ENCODE results near the gene FSTL3.
"Not testable (repeated sequence)": the region's sequence is repeated elsewhere in the genome, so short reads cannot be mapped to it uniquely, and the experiment has no call there.

FSTL3 gene

DNA sequence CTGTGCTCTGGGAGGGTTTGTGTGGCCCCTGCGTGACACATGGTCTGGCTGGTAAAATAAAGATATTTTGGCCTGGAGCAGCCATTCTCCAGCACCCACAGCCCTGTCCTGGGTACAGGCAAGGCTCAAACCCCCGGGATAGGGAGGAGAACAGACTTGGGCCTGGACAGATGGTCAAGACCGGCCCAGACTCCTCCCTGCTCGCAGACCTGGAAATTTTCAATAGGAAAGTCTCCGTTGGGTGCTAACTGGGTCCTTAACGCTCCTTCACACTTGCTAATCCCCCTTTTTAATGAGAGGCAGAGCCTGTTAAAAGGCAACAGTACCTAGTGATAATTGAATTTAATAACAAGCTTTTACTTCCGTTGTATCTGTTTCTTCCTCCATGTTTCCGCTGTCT, 35.1 kb downstream of the FSTL3 start:
- DNase-seq (ENCODE audit: low read depth): no peak

DNA sequence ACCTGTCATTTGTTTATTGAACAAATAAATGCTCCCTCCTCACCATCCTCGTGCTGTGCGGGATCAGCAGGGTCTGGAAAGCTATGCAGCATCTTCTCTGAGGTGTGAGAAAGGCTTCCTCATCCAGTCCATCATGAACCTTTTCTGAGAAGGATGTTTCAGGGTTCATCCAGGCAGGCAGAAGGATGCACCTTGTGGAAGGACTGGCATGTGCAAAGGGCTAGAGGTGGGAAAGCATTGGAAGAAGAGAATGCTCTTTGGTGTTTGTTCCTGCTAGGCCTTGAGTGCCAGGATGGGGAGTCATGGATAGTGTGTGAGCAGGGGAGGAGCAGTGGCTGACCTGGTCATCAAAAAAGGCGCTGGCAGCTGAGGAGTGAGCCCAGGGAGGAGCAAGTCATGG, 39.2 kb downstream of the FSTL3 start:
- DNase-seq (ENCODE audit: low read depth): no peak

DNA sequence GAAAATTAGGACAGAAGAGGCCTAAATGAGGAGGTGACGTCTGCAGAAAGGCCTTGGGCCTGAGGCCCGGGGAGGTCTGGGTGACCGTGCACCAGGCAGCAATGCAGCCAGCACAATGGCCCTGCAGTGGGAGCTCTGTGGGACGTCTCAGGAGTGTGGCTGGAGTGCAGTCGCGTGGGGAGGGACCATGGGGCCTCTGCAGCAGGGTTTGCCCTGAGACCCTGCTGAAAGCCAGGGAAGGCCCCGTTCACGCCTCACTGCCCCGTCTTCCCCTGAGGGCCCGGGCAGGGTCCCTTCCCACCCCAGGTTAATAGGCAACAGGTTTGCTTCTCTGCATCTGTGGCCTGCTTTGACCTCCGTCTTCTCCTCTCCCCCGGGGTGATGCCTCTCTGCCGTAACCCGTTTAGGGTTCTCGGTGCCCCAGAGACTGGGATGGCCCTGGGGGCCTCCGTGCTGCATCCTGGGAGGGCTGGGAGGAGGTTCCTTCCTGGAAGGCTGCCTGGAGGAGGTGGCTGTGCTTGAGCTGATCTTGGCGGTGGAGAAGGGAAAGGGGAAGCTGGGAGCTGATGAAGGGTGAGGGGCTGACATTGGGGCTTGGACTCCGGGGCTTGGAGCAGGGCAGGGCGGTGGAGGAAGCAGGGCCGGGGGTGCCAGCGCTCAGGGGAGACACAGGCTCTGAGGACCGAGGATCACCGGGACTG, 42.2 kb downstream of the FSTL3 start:
- DNase-seq (ENCODE audit: low read depth): no peak

DNA sequence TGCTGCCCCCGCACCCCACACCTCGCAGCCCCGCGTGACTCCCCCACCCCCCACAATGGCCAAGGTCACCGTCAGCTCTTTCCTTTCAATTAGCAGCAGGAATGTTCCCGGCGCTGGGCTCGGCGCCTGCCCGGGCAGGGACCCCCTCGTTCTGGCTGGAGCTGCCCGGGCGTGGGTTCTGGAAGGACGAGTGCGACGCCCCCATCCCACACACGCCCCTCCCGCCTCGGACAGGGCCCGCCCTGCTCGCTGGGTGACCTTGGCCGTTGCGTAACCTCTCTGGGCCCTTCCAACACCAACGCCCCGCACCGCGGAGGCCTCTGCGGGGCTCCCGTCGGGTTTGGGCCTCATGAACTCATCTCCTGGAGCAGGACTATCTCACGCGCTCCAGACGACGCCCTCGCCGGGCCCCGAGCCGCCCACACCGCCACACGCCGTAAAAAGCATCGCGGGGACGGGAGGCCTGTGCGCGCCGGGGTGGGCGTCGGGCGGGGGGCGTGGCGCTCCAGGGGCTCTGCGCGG, 42.9 kb downstream of the FSTL3 start:
- DNase-seq (ENCODE audit: low read depth): no peak

DNA sequence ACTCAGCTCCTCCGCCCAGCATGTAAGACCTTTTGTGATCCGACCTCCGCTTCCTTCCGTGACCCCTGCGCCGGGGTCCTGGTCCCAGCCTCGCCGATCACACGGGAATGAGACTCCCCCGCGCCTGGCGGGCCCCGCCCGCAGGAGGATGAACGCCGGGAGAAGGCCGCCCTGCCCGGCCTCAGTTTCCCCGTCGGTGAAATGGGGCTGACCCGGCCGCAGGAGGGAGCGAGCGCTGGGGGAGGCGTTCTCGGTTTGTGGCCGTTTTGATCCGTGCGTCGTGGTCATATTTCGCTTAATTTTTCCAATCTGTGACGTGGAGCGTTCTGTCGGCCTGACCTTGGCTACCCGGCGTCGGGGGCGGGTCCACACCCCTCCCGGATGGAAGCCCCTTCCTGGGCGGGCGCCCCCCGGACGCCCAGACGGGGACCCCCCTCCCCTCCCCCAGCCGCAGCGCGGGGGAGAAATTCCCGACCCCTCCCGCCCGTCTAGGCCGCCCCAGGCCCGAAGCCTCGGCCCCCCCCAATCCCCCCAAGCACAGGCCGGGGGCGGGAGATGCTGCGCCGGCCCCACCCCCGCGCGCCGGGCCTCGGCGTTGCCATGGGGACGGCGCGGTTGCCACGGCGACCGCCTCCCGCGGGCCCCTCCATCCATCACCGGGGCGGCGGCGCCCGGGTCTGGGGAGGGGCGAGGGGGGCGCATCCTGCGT, 43.6 kb downstream of the FSTL3 start:
- no peak for DNase-seq (ENCODE audit: low read depth)

DNA sequence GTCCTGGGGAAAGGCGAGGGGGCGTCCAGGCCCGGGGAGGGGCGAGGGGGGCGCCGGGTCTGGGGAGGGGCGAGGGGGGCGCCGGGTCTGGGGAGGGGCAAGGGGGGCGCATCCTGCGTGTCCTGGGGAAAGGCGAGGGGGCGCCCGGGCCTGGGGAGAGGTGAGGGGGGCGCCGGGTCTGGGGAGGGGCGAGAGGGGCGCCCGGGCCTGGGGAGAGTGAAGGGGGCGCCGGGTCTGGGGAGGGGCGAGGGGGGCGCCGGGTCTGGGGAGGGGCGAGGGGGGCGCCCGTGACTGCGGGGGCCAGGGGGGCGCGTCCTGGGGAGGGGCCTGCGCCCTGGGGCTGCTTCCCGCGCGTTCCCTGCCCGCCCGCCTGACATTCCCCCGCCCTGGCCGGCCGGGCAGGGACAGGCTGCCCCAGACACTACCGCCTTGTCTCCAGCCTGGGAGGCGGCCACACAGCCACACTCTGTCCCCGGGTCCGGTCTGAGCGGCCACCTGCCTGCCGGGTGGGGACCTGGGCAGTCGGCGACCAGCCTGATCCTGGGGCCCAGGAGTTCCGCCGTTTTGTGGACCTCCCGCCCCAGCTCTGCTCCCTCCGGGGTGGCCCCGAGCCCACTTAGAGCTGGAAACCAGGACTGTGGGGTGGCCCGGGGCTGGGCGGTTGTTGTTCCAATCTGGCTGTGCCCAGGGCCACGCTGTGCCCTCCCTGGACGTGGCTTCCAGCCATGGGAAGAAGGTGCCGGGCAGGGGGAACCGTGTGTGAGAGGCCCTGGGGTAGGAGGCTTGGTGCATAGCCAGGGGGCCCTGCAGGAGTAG, 44.4 kb downstream of the FSTL3 start:
- no peak for DNase-seq (ENCODE audit: low read depth)

DNA sequence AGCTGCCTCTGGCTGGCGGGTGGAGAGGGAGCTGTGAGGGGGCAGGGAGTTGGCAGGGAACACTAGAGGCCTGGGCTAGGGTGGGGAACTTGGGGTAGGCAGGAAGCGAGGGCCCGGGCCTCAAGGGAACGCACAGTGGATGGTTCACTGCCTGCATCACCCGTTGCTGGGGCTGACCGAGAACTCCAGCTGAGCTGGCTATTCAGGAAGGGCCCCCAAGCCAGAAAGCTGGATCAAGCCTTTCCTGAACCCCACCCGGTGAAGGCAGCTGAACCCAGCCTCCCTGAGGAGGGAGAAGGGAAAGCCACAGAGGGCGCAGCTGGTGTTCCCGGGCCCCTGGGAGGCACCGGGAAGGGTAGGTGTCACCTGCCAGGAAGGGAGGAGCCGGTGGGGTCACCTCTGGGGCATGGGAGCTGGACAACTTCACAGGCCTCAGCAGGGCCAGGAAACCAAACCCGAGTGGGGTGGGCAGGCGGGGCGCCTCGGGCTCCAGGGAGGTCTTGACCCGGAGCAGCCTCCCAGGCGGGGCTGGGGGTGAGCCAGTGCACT, 46.4 kb downstream of the FSTL3 start:
- DNase-seq (ENCODE audit: low read depth): no peak

DNA sequence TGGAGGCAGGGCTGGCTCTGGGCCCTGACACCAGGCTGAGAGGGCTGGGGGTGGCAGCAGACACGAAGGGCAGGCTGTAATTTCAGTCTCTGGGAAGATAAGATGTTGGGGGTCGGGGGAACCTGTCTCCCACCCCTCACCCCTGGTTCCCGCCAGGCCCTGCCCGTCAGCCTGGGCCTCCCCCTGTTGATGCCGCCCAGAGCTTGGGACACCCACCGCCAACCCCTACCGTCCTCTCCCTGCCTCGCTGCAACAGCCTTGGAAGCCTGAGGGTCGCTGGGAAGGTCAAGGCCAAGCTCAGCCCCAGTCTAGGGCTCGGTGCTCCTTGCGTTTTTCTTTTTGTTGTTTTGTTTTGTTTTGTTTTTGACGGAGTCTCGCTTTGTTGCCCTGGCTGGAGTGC, 47.1 kb downstream of the FSTL3 start:
- DNase-seq (ENCODE audit: low read depth): no peak

DNA sequence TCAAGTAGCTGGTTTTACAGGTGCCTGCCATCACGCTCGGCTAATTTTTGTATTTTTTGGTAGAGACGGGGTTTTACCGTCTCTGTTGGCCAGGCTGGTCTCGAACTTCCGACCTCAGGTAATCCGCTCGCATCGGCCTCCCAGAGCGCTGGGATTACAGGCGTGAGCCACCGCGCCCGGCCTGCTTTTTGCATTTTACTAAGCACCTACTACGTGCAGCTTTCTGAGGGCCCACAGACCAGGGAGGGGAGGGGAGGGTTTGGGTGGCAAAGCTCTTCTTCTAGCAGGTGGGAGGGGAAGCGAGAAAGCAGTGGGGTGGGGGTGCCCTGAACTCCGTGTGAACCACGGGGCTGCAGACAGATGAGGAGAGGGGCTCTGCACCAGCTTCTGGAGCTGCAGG, 47.5 kb downstream of the FSTL3 start:
- DNase-seq (ENCODE audit: low read depth): no peak

DNA sequence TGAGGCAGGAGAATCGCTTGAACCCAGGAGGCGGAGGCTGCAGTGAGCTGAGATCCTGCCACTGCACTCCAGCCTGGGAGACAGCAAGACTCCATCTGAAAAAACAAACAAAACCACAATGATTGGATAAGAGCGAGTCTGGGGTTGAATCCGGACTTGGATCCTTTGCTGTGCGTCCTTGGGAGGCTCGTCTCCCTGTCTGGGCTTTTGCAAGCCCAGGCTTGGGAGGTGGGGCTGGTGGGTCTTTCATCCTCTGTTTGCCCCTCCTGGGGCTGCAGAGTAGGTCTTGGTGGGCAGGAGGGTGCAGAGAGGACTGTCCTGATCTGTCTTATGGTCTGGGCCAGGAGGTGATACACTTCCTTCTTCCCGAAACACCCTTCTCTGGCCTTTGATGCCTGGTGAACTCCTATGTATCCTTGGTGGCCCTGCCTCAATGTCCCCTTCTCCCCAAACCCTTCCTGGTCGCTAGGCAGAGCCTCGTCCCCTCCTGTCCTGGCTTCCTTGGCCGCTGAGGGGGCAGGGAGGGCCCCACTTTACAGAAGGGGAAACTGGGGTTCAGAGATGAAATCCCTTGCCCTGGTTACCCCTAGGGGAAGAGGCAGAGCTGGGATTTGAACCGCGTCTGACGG, 49.4 kb downstream of the FSTL3 start:
- no peak for DNase-seq (ENCODE audit: low read depth)

DNA sequence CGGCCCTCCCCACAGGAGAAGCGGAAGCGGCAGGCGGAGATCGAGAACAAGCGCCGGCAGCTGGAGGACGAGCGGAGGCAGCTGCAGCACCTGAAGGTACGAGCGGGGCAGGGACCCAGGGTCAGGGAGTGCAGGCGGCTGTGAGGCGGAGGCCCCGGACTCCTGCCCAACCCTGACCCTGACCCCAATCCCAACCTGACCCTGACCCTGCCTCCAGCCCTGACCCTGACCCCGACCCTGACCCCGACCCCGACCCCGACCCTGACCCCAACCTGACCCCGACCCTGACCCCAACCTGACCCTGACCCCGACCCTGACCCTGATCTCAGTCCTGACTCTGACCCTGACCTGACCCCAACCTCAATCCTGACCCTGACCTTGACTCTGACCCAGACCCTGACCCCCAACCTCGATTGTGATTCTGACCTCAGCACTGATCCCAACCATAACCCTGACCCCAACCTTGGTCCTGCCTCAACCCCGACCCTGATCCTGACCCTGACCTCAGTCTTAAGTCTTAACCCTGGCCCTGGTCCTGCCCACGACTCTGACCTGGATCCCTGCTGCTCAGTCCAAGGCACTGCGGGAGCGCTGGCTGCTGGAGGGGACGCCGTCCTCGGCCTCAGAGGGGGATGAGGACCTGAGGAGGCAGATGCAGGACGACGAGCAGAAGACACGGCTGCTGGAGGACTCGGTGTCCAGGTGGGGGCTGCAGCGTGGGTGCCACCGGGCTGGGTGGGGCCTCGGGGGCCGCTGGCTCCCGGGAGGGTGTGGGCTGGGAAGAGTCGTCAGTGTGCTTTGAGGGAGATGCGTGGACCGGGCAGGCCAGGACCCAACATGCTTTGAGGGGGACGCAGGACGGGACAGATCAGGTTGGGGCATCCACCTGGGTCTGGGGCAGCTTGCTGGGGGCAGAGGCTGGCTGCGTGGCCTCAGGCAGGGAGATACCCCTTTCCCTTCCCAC, 51.1 kb downstream of the FSTL3 start:
- DNase-seq (ENCODE audit: low read depth): no peak

DNA sequence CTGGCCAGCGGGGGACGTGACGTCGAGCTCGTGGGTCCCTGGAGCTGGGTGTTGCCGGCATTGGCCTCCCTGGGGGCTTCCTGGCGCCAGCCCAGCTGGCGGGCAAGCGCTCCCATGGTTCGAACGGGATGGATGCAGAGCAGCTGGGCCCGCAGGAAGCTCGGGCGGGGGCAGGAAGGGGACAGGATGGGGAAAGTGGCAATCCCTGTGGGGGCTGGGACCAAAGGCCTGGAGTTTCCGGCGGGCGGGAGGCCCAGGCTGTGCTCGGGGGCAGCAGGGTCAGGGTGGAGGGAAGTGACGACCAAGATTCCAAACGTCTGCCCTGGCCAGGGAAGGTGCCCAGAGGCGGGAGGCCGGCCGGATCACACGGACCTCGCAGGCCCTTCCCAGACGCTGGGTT, 51.8 kb downstream of the FSTL3 start:
- DNase-seq (ENCODE audit: low read depth): no peak

DNA sequence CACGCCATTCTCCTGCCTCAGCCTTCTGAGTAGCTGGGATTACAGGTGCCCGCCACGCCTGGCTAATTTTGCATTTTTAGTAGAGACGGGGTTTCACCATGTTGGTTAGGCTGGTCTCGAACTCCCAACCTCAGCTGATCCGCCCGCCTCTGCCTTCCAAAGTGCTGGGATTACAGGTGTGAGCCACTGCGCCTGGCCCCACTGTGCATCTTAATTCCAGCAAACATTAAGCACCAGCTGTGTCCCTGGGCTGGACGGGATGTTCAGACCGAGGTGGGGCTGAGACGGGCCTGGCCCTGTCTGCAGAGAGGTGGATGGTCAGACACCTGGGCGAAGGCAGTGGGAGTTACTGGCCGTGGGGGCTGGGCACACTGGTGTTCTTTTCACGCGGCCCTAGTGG, 53.4 kb downstream of the FSTL3 start:
- not testable (repeated sequence) for DNase-seq (ENCODE audit: low read depth)

DNA sequence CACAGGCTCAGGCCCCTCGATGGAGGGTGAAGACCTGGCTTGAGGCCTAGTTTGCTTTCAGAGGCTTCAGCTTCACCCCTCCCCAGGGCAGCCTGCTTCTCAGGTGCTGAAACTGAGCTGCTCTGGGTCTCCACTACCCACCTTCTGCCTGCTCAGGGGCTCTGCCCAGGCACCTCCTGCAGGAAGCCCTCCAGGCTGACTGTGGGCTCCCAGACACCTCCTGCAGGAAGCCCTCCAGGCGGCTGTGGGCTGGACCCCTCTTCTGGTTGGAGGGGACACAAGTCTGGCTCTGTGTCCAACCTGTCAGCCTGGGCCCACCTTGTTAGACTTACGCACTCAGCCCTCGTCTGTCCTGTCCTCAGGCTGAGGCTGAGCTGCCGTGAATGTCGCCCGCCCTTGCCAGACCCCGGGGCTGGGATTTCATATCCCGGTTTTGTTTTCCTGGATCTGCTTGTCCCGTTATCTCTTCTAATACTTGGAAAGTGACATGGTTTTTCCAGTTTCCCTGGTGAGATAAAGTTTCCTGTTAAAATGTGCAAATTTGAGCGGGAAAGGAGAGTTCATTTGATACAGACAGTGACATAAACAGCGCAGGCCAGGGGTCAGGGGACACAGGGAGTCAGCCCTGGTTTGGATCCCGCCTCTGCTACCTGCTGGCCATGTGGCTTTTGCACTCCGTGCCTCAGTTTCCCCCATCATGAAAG, 53.9 kb downstream of the FSTL3 start:
- DNase-seq (ENCODE audit: low read depth): no peak

DNA sequence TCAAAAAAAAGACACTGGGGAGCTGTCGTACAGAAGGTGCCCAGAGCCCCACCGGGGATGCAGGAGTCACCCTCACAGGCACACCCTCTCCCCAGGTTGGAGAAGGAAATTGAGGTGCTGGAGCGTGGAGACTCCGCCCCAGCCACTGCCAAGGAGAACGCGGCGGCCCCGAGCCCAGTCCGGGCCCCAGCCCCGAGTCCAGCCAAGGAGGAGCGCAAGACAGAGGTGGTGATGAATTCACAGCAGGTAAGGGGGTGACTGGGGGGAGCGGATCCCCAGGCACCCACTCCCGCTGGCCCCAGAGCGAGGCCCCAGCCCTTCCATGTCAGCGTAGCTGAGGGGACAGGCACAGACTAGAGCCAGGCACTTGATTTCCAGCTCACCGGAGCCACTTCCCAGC, 54.8 kb downstream of the FSTL3 start:
- DNase-seq (ENCODE audit: low read depth): no peak

DNA sequence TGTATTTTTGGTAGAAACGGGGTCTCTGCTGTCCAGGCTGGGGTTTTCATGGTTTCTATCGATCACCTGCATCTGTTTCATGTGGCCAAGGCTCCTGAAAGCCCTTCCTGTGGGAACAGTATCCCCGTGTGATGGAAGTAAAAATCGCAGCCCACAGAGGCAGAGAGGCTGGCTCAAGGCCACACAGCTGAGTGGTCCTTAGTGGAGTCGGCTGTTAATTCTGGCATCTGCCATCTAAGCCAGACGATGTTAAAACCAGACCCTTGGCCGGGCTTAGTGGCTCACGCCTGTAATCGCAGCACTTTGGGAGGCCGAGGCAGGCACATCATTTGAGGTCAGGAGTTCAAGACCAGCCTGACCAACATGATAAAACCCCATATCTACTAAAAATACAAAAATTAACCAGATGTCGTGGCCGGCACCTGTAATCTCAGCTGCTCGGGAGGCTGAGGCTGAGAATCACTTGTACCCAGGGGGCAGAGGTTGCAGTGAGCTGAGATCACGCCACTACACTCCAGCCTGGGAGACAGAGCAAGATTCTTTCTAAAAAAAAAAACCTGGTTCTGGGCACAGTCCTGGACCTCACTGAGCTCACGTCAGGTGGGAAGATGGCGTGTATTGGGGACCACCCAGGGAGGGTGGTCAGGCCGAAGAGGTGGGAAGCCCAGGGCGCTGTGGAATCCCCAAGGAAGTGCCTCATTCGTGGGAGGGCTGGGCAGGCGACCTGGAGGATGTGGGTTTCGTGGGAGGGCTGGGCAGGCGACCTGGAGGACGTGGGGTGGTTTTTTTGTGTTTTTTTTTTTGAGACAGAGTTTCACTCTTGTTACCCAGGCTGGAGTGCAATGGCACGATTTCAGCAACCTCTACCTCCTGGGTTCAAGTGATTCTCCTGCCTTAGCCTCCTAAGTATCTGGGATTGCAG, 56.2 kb downstream of the FSTL3 start:
- no peak for DNase-seq (ENCODE audit: low read depth)

Measured in T follicular helper cell (primary cell).